NCI-H128 (cell line): ENCODE data around the gene KRTAP5-6.

Experiments
- DNase-seq: peaks from one replicate; lab custom pipeline; 2025; ENCODE audit not compliant: unreplicated experiment; lab: John Stamatoyannopoulos, UW

The KRTAP5-6 gene

GRCh38 chr11:1746511-1746931, 49.5 kb downstream of the KRTAP5-6 start:
- no peak for DNase-seq

GRCh38 chr11:1746956-1747752, 50.2 kb downstream of the KRTAP5-6 start:
- DNase-seq: no peak
